Measurements from ENCODE around the gene GINS2.
A peak's percentile ranks its signal among the peaks of the same experiment; 100 is the strongest.

Gene GINS2

GRCh38 chr16:85655216-85656129 lies 33.3 kb downstream of the GINS2 start:
- FAIRE-seq (no peak), DNase-seq (ENCODE audit: low spot score) (no peak)

GRCh38 chr16:85654251-85655095 lies 34.3 kb downstream of the GINS2 start:
- DNase-seq (ENCODE audit: low spot score) (no peak), FAIRE-seq (no peak)

- FAIRE-seq (no peak), DNase-seq (ENCODE audit: low spot score) (peak; percentile 60)
These were observed 35.4 kb downstream of the GINS2 start for GRCh38 chr16:85653290-85653891.

GRCh38 chr16:85652431-85653221 lies 36.1 kb downstream of the GINS2 start:
- no peak for FAIRE-seq
- peak; percentile 83 for DNase-seq (ENCODE audit: low spot score)

GRCh38 chr16:85651629-85652430 lies 36.9 kb downstream of the GINS2 start:
- FAIRE-seq (no peak), DNase-seq (ENCODE audit: low spot score) (peak; percentile 49)

- FAIRE-seq (no peak), DNase-seq (ENCODE audit: low spot score) (peak; percentile 68)
These were observed 37.7 kb downstream of the GINS2 start for GRCh38 chr16:85650844-85651628.

- FAIRE-seq: no peak
- no peak for DNase-seq (ENCODE audit: low spot score)
These were observed 38.5 kb downstream of the GINS2 start for GRCh38 chr16:85650135-85650843.

GRCh38 chr16:85649411-85650134 lies 39.2 kb downstream of the GINS2 start:
- DNase-seq (ENCODE audit: low spot score): no peak
- no peak for FAIRE-seq

GRCh38 chr16:85648805-85649204 lies 39.9 kb downstream of the GINS2 start:
- FAIRE-seq: no peak
- no peak for DNase-seq (ENCODE audit: low spot score)

- FAIRE-seq (peak; percentile 46), DNase-seq (ENCODE audit: low spot score) (no peak)
These were observed 40.6 kb downstream of the GINS2 start for GRCh38 chr16:85648070-85648714.

GRCh38 chr16:85646976-85647375 lies 41.8 kb downstream of the GINS2 start:
- DNase-seq (ENCODE audit: low spot score) (no peak), FAIRE-seq (no peak)

- FAIRE-seq: no peak
- no peak for DNase-seq (ENCODE audit: low spot score)
These were observed 42.3 kb downstream of the GINS2 start for GRCh38 chr16:85646358-85646907.

GRCh38 chr16:85645021-85645589 lies 43.6 kb downstream of the GINS2 start:
- no peak for FAIRE-seq

GRCh38 chr16:85644093-85644712 lies 44.6 kb downstream of the GINS2 start:
- no peak for DNase-seq (ENCODE audit: low spot score)
- FAIRE-seq: no peak

More at GRCh38 chr16:85645021-85645589, 43.6 kb downstream of the GINS2 start:
- no peak for DNase-seq (ENCODE audit: low spot score)

- DNase-seq (ENCODE audit: low spot score) (no peak), FAIRE-seq (no peak)
These were observed 45.1 kb downstream of the GINS2 start for GRCh38 chr16:85643631-85644030.

- no peak for FAIRE-seq
- DNase-seq (ENCODE audit: low spot score): no peak
These were observed 45.9 kb downstream of the GINS2 start for GRCh38 chr16:85642762-85643358.

Measured in urothelium cell line (cell line).